ENCODE results near the gene SFTPA1.
"Not testable (repeated sequence)": the region's sequence is repeated elsewhere in the genome, so short reads cannot be mapped to it uniquely, and the experiment has no call there.

The SFTPA1 gene

DNA sequence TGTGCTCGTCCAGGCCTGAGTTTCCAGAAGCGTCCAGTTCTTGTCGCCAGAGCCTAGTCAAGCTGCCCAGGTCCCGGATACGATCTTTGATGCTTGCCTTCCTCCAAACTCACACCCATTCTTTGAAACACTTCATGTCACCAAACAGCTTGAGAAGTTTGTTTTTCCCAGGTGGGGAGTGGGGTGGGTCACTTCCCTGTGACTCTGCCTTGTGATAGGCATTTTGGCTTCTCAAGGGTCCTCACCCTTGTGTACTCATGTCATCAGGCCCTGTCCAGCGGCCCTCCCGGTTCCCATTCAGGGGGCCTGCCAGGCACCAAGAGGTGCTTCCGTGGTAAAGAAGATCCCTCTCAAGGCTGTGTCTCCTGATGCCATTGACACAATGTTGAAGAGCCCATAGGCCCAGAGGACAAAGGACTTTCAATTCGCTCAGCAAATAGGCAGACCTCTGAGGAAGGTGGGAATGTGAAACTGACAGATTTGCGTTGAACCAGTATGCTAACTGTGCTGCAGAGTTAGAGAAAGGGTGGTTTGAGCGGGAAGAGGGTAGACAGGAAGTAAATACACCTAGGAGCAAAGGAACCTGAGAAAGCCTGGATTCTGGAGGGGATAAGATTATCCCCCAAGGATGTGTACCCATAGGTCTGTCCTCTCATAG, 24.7 kb upstream of the SFTPA1 start:
- Histone ChIP-seq H3K27ac (no peak overlapping the region), H4K20me1 (ENCODE audit: insufficient read depth) (no peaks in the 10 kb centered on the region), H3K4me2 (no peak overlapping the region), H3K79me2 (ENCODE audit: insufficient read depth, low read depth) (no peaks in the 10 kb centered on the region), H3K27me3 (ENCODE audit: insufficient read depth, low read depth) (no peaks in the 10 kb centered on the region), H3K9ac (no peak overlapping the region), H3K4me3 (IDR thresholded peaks at IDR 0.05; ENCODE audit: insufficient read depth, low read depth, low read length) (no peak overlapping the region), H3K4me1 (ENCODE audit: low read depth, poor library complexity, severe bottlenecking) (no peaks in the 10 kb centered on the region), H3K36me3 (ENCODE audit: insufficient read depth) (no peaks in the 10 kb centered on the region), H2AFZ (ENCODE audit: low read depth) (no peak overlapping the region)
- TF ChIP-seq, protein P1, sequence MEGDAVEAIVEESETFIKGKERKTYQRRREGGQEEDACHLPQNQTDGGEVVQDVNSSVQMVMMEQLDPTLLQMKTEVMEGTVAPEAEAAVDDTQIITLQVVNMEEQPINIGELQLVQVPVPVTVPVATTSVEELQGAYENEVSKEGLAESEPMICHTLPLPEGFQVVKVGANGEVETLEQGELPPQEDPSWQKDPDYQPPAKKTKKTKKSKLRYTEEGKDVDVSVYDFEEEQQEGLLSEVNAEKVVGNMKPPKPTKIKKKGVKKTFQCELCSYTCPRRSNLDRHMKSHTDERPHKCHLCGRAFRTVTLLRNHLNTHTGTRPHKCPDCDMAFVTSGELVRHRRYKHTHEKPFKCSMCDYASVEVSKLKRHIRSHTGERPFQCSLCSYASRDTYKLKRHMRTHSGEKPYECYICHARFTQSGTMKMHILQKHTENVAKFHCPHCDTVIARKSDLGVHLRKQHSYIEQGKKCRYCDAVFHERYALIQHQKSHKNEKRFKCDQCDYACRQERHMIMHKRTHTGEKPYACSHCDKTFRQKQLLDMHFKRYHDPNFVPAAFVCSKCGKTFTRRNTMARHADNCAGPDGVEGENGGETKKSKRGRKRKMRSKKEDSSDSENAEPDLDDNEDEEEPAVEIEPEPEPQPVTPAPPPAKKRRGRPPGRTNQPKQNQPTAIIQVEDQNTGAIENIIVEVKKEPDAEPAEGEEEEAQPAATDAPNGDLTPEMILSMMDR (conservative IDR thresholded peaks at IDR 0.05; ENCODE audit: low read depth, low read length): no peak

DNA sequence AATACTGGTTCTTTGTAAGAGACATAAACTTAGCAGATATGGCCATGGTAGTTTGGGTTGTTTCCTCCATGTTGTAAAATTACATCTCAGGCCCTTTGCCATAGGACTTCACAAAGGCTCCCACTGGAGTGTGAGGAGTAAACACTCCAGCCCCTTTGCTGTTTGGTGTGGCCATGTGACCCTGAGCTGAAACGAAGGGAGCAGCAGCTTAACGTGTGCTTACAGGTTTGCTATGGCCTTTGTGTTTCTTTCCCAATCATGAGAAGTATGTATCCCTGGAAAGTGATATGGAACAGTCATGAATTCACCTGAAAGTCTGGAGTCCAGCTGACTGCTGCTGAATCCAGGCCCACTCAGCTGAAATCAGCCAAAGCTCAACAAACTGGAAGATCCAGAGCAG, 23.8 kb upstream of the SFTPA1 start:
- H3K27me3 ChIP-seq (ENCODE audit: insufficient read depth, low read depth): no peaks in the 10 kb centered on the region
- no peaks in the 10 kb centered on the region for H3K4me1 ChIP-seq (ENCODE audit: low read depth, poor library complexity, severe bottlenecking)
- H3K79me2 ChIP-seq (ENCODE audit: insufficient read depth, low read depth): no peaks in the 10 kb centered on the region
- H4K20me1 ChIP-seq (ENCODE audit: insufficient read depth): no peaks in the 10 kb centered on the region
- no peak overlapping the region for H3K27ac ChIP-seq
- TF ChIP-seq, protein P1 (conservative IDR thresholded peaks at IDR 0.05; ENCODE audit: low read depth, low read length): no peak
- H3K4me2 ChIP-seq: no peak overlapping the region
- no peaks in the 10 kb centered on the region for H3K36me3 ChIP-seq (ENCODE audit: insufficient read depth)
- no peak overlapping the region for H3K9ac ChIP-seq
- no peak overlapping the region for H2AFZ ChIP-seq (ENCODE audit: low read depth)
- H3K4me3 ChIP-seq (IDR thresholded peaks at IDR 0.05; ENCODE audit: insufficient read depth, low read depth, low read length): no peak overlapping the region

DNA sequence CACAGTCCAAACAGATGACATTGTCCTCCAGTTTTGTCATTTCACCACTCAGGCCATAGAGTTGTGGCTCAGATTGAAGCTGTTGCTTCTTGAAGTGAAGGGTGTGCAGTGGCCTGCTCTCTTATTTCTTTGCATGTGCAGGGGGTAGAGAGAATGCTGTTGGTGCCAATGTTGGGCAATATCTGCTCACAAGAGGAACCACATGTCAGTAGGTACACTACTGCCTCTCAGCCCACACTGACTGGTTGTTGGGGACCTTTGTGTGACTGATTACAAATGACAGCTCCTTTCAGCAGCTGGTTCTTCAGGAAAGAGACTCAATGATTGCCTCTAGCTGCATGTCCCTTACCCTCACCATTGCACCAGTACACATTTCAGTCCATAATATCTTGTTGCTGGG, 21.9 kb upstream of the SFTPA1 start:
- H3K36me3 ChIP-seq (ENCODE audit: insufficient read depth): no peaks in the 10 kb centered on the region
- H4K20me1 ChIP-seq (ENCODE audit: insufficient read depth): no peaks in the 10 kb centered on the region
- no peak overlapping the region for H3K4me3 ChIP-seq (IDR thresholded peaks at IDR 0.05; ENCODE audit: insufficient read depth, low read depth, low read length)
- H3K4me1 ChIP-seq (ENCODE audit: low read depth, poor library complexity, severe bottlenecking): no peaks in the 10 kb centered on the region
- H2AFZ ChIP-seq (ENCODE audit: low read depth): no peak overlapping the region
- no peak overlapping the region for H3K4me2 ChIP-seq
- H3K27me3 ChIP-seq (ENCODE audit: insufficient read depth, low read depth): no peaks in the 10 kb centered on the region
- no peaks in the 10 kb centered on the region for H3K79me2 ChIP-seq (ENCODE audit: insufficient read depth, low read depth)
- H3K27ac ChIP-seq: no peak overlapping the region
- TF ChIP-seq, protein P1 (conservative IDR thresholded peaks at IDR 0.05; ENCODE audit: low read depth, low read length): no peak
- H3K9ac ChIP-seq: no peak overlapping the region

DNA sequence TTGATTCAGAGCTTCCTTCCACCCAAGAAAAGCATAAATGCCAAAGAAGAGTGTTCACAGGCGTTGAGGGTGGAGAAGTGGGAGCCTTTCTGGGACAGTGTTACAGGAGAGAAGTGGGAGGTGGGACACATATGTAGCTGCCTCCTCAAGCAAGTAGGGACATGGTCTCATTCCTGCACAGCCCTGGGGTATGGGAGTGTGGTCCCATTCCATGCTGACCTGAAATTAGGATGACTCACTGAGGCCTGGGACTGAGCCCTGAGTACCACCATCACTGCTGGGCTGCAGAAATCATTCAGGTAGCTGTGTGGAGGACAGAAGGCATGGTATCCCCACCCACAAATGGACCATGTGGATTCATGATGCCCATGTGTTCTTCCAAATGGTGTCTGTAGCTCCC, 17.4 kb upstream of the SFTPA1 start:
- Histone ChIP-seq H3K4me1 (ENCODE audit: low read depth, poor library complexity, severe bottlenecking) (no peaks in the 10 kb centered on the region), H3K79me2 (ENCODE audit: insufficient read depth, low read depth) (no peaks in the 10 kb centered on the region), H4K20me1 (ENCODE audit: insufficient read depth) (no peaks in the 10 kb centered on the region), H3K27me3 (ENCODE audit: insufficient read depth, low read depth) (no peaks in the 10 kb centered on the region), H2AFZ (ENCODE audit: low read depth) (no peak overlapping the region), H3K27ac (no peak overlapping the region), H3K4me2 (no peak overlapping the region), H3K4me3 (IDR thresholded peaks at IDR 0.05; ENCODE audit: insufficient read depth, low read depth, low read length) (no peak overlapping the region), H3K36me3 (ENCODE audit: insufficient read depth) (no peaks in the 10 kb centered on the region), H3K9ac (no peak overlapping the region)
- TF ChIP-seq, protein P1 (conservative IDR thresholded peaks at IDR 0.05; ENCODE audit: low read depth, low read length): no peak

DNA sequence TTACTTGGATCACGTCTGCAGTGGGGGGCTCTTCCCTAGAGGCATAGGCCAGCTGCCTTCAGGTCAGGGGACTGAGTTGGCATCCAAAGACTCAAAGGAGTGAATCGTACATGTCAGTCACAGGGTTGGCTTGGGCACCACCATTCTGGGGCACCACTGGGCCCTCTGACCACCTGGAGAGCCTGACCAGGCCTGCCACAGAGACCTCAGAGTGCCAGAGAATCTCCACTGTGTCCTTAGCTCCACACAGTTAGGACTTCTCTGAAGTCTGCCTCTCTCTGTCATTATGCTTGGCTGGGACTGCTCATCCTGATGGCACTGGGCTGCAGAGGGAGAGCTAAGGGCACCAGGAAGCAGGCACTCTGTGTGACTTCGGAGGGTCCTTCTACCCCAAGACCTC, 16.2 kb upstream of the SFTPA1 start:
- not testable (repeated sequence) for H3K27ac ChIP-seq; H3K36me3 ChIP-seq (ENCODE audit: insufficient read depth); H4K20me1 ChIP-seq (ENCODE audit: insufficient read depth); H3K9ac ChIP-seq; H3K4me1 ChIP-seq (ENCODE audit: low read depth, poor library complexity, severe bottlenecking); H2AFZ ChIP-seq (ENCODE audit: low read depth); H3K4me3 ChIP-seq (IDR thresholded peaks at IDR 0.05; ENCODE audit: insufficient read depth, low read depth, low read length); H3K27me3 ChIP-seq (ENCODE audit: insufficient read depth, low read depth); H3K4me2 ChIP-seq; H3K79me2 ChIP-seq (ENCODE audit: insufficient read depth, low read depth)
